DOHH2 (cell line): Measurements from ENCODE around the gene HS3ST5.

Experiments used
- H3F3A ChIP-seq: fragments of 200-600 bp; sonication (generic), shearing (Covaris generic); 2 replicates; pipeline ENCODE4 v1.6.0; 2016; ENCODE audit warnings: antibody characterized with exemption, mild to moderate bottlenecking; ENCODE audit not compliant: control insufficient read depth, insufficient read depth
- H3K27ac ChIP-seq: fragments of 200-600 bp; sonication (generic); 2 replicates; pipeline ENCODE4 v1.5.1; 2014; ENCODE audit warnings: low read depth, mild to moderate bottlenecking, low read length, moderate library complexity
- H3K27me3 ChIP-seq: fragments of 200-600 bp; sonication (generic); 2 replicates; pipeline ENCODE4 v1.6.1; 2014; ENCODE audit warnings: mild to moderate bottlenecking, low read length, mixed read lengths; ENCODE audit not compliant: control insufficient read depth
- H3K36me3 ChIP-seq: fragments of 200-600 bp; sonication (generic); 2 replicates; pipeline ENCODE4 v1.6.1; 2014; ENCODE audit warnings: mild to moderate bottlenecking, low read length, moderate library complexity, mixed read lengths; ENCODE audit not compliant: control insufficient read depth
- H3K4me1 ChIP-seq: fragments of 200-600 bp; sonication (generic); 2 replicates; pipeline ENCODE4 v1.6.1; 2014; ENCODE audit warnings: mild to moderate bottlenecking, low read length, mixed read lengths; ENCODE audit not compliant: control insufficient read depth
- H3K4me2 ChIP-seq: fragments of 200-600 bp; sonication (generic); 2 replicates; pipeline ENCODE4 v1.6.0; 2014; ENCODE audit warnings: mild to moderate bottlenecking, low read length, moderate library complexity
- H3K4me3 ChIP-seq: fragments of 200-600 bp; sonication (generic); 2 replicates; pipeline ENCODE4 v1.5.1; 2014; ENCODE audit warnings: mild to moderate bottlenecking, low read length, mixed read lengths
- H3K79me2 ChIP-seq: fragments of 200-600 bp; sonication (generic); 2 replicates; pipeline ENCODE4 v1.6.1; 2014; ENCODE audit warnings: mild to moderate bottlenecking, low read length, mixed read lengths; ENCODE audit not compliant: control insufficient read depth
- H3K9me2 ChIP-seq: fragments of 200-600 bp; sonication (generic); replicated peaks from 2 replicates; pipeline ENCODE4 v1.6.1; 2014; ENCODE audit warnings: mild to moderate bottlenecking, low read length, mixed read lengths; ENCODE audit not compliant: control insufficient read depth
- H3K9me3 ChIP-seq: fragments of 200-600 bp; sonication (generic); 2 replicates; pipeline ENCODE4 v1.6.1; 2014; ENCODE audit warnings: antibody characterized with exemption, low read length, mixed read lengths; ENCODE audit not compliant: control insufficient read depth, insufficient read depth
- H4K20me1 ChIP-seq: fragments of 200-600 bp; sonication (generic); 2 replicates; pipeline ENCODE4 v1.6.0; 2014; ENCODE audit warnings: low read depth, mild to moderate bottlenecking, antibody characterized with exemption, low read length, moderate library complexity; ENCODE audit not compliant: control insufficient read depth, insufficient read depth
- EZH2phosphoT487 ChIP-seq: fragments of 200-600 bp; sonication (generic); IDR thresholded peaks from 2 replicates; pipeline ENCODE4 v1.6.1; 2017; ENCODE audit warnings: borderline replicate concordance, mild to moderate bottlenecking, antibody characterized with exemption, low read length, moderate library complexity, mixed read lengths
- TF ChIP-seq, protein P1 (sequence below): fragments of 200-600 bp; sonication (generic); IDR thresholded peaks from one replicate; pipeline ENCODE4 v1.5.1; 2014; ENCODE audit warnings: antibody characterized with exemption, mild to moderate bottlenecking, low read depth, low read length; ENCODE audit not compliant: poor library complexity, severe bottlenecking

HS3ST5 gene

DNA sequence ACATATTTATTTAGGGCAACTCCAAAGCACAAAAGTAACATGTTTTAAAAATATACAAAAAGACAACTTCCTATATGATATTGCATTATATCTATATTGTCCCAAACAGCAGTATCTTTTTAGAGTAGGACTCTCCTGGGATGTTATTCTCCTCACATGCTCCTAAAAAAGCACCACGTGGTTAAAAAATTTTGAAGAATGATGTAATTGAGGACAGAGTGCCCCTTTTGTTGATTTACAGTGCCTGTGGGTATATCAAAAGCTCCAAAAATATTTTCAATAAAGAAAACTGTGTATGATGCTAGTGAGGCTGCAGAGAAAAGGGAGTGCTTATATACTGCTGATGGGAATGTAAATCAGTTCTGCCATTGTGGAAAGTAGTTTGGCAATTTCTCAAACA lies 241.6 kb downstream of the HS3ST5 start:
- no peaks in the 10 kb centered on the region for H3K9me3 ChIP-seq
- H3K27me3 ChIP-seq: peaks cover 3% of the 10 kb centered on the region; the same call in 1 of the 2 replicates
- no peak for TF ChIP-seq EZH2phosphoT487
- TF ChIP-seq, protein P1, sequence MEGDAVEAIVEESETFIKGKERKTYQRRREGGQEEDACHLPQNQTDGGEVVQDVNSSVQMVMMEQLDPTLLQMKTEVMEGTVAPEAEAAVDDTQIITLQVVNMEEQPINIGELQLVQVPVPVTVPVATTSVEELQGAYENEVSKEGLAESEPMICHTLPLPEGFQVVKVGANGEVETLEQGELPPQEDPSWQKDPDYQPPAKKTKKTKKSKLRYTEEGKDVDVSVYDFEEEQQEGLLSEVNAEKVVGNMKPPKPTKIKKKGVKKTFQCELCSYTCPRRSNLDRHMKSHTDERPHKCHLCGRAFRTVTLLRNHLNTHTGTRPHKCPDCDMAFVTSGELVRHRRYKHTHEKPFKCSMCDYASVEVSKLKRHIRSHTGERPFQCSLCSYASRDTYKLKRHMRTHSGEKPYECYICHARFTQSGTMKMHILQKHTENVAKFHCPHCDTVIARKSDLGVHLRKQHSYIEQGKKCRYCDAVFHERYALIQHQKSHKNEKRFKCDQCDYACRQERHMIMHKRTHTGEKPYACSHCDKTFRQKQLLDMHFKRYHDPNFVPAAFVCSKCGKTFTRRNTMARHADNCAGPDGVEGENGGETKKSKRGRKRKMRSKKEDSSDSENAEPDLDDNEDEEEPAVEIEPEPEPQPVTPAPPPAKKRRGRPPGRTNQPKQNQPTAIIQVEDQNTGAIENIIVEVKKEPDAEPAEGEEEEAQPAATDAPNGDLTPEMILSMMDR: no peak
- no peak overlapping the region for H3K4me2 ChIP-seq
- no peaks in the 10 kb centered on the region for H3K79me2 ChIP-seq
- H3K27ac ChIP-seq: no peak overlapping the region
- H3K9me2 ChIP-seq: no peaks in the 10 kb centered on the region
- no peaks in the 10 kb centered on the region for H3F3A ChIP-seq
- H3K36me3 ChIP-seq: no peaks in the 10 kb centered on the region
- no peaks in the 10 kb centered on the region for H4K20me1 ChIP-seq
- H3K4me3 ChIP-seq: no peak overlapping the region
- H3K4me1 ChIP-seq: no peaks in the 10 kb centered on the region

- no peaks in the 10 kb centered on the region for H3K9me3 ChIP-seq
- H3K4me3 ChIP-seq: no peak overlapping the region
- no peaks in the 10 kb centered on the region for H3K36me3 ChIP-seq
- TF ChIP-seq EZH2phosphoT487: no peak
- TF ChIP-seq, protein P1: no peak
- no peak overlapping the region for H3K4me2 ChIP-seq
- no peaks in the 10 kb centered on the region for H3F3A ChIP-seq
- no peak overlapping the region for H3K27ac ChIP-seq
- H4K20me1 ChIP-seq: no peaks in the 10 kb centered on the region
- H3K27me3 ChIP-seq: peaks cover 3% of the 10 kb centered on the region; the same call in 1 of the 2 replicates
- H3K4me1 ChIP-seq: no peaks in the 10 kb centered on the region
- no peaks in the 10 kb centered on the region for H3K9me2 ChIP-seq
- no peaks in the 10 kb centered on the region for H3K79me2 ChIP-seq
Observed at GRCh38 chr6:114100215-114100994, 242.4 kb downstream of the HS3ST5 start.

DNA sequence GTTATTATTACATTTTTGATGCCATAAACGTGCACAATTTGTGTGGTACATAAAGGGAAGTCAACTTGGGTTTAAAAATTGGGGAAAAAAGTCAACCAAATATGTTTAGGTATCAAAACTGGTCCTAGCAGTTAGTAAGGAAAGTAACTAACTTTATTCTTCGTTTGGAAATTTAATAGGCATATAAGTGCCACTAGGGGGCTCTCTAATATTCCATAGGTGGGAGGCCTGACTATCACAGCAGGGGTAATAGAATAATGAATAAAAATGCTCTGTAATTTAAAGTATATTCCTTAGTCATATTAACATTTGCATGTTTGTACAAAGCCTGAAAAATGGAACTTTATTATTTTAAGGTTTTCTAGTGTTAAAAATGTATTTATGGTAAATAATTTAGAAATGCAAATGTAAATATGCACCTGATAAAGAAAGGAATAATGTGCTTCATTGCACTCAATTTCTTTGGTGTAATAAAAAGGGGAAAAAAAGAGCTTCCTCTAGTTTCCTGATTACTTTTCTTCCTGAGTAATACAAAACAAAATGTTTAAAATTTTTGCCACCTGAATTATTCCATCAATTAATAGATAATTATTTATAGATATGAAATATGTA lies 246.2 kb downstream of the HS3ST5 start:
- no peak overlapping the region for H3K4me2 ChIP-seq
- H3K27me3 ChIP-seq: peaks cover 3% of the 10 kb centered on the region; the same call in 1 of the 2 replicates
- TF ChIP-seq EZH2phosphoT487: no peak
- TF ChIP-seq, protein P1: peak; percentile 78
- no peak overlapping the region for H3K4me3 ChIP-seq
- no peak overlapping the region for H3K27ac ChIP-seq
- no peaks in the 10 kb centered on the region for H3K4me1 ChIP-seq
- no peaks in the 10 kb centered on the region for H3K79me2 ChIP-seq
- no peaks in the 10 kb centered on the region for H3F3A ChIP-seq
- H4K20me1 ChIP-seq: no peaks in the 10 kb centered on the region
- no peaks in the 10 kb centered on the region for H3K9me2 ChIP-seq
- no peaks in the 10 kb centered on the region for H3K9me3 ChIP-seq
- H3K36me3 ChIP-seq: no peaks in the 10 kb centered on the region
